Heart right ventricle (tissue), 16 donors: ENCODE data around the gene FXYD4. TPM values are rescaled to one million over a fixed set of nuclear protein-coding genes. Genes with fewer than 3 reads are reported as not detected.

Experiments
- ATAC-seq, 8 donors: fragments of 200-7000 bp; cut with Tn5 transposase; one replicate each; pipeline ENCODE4 v1.9.1; 2020; ENCODE audit warnings: mild to moderate bottlenecking in 8 of 8, moderate library complexity in 8 of 8, moderate number of reproducible peaks in 1 of 8
- DNase-seq, 2 donors: peaks; one replicate each; pipeline ENCODE4 v3.0.0-alpha.2; 2020
- H3K27ac ChIP-seq, 10 donors: fragments of 200-600 bp; sonication (generic) in 2 of 10; one replicate each; pipeline versions ENCODE4 v1.5.0 to v1.8.0; 2020 to 2022; ENCODE audit warnings: mild to moderate bottlenecking in 3 of 10
- H3K27me3 ChIP-seq, 7 donors: fragments of 200-600 bp; one replicate each; pipeline ENCODE4 v1.8.0; 2021 to 2022; ENCODE audit warnings: mild to moderate bottlenecking in 2 of 7
- H3K36me3 ChIP-seq, 9 donors: fragments of 200-600 bp; sonication (generic) in 1 of 9; one replicate each; pipeline versions ENCODE4 v1.5.0 to v1.8.0; 2020 to 2022; ENCODE audit warnings: mild to moderate bottlenecking in 2 of 9
- H3K4me1 ChIP-seq, 9 donors: fragments of 200-600 bp; sonication (generic) in 1 of 9; one replicate each; pipeline versions ENCODE4 v1.5.0 to v1.8.0; 2020 to 2022; ENCODE audit warnings: mild to moderate bottlenecking in 4 of 9
- H3K4me3 ChIP-seq, 10 donors: fragments of 200-600 bp; sonication (generic) in 2 of 10; one replicate each; pipeline versions ENCODE4 v1.5.0 to v1.8.0; 2020 to 2022; ENCODE audit warnings: mild to moderate bottlenecking in 7 of 10, moderate library complexity in 2 of 10
- H3K9me3 ChIP-seq, 11 donors: fragments of 200-600 bp in 10 of 11; sonication (generic) in 2 of 11; one replicate each; pipeline versions ENCODE4 v1.5.0 to v1.8.0; 2013 to 2022; ENCODE audit warnings: mild to moderate bottlenecking in 2 of 11, control low read depth in 1 of 11, moderate library complexity in 1 of 11
- CTCF ChIP-seq, 9 donors: fragments of 200-600 bp; sonication (generic) in 2 of 9; IDR thresholded peaks; one replicate each; pipeline versions ENCODE4 v1.5.0 to v1.8.0; 2021 to 2022; ENCODE audit warnings: antibody characterized with exemption in 9 of 9, mild to moderate bottlenecking in 5 of 9, moderate library complexity in 1 of 9
- WGBS, 2 donors: extraction: QIAGEN DNeasy Blood & Tissue Kit; methylation state at CpG; one replicate each; pipeline ENCODE4 v1.1.7; 2013; ENCODE audit warnings: inconsistent platforms in 1 of 2; 5-methylcytosine and 5-hydroxymethylcytosine counted together
- intact Hi-C, 10 donors: fragments of 100-400 bp; cut with DNase I; formaldehyde crosslinking; loops; one replicate each; pipeline versions ENCODE4 v1.11.1 to v1.14.2; 2022
- polyA plus RNA-seq, 2 donors: library from polyadenylated mRNA; stranded (reverse); fragments of 200-250 nt; gene quantifications; one replicate each; pipeline ENCODE4 v1.2.3, GENCODE V29; 2013
- total RNA-seq, 10 donors: library from RNA; stranded (reverse); fragmentation: NEBNext Ultra II Directional in 3 of 10; extraction: Animal tissue kit (Norgen Biotek cat#: 25700) in 3 of 10; gene quantifications; one replicate each; pipeline versions ENCODE4 v1.2.1 to v1.2.4, GENCODE V29; 2021 to 2023
- donor health status: Arrhythmogenic right ventricular cardiomyopathy.
- donor health status: ischemic (EF 13 %, LVEDD 7.1; RV severe dilation, severe dysfunction).
- donor health status: healthy with polysubstance abuse.
- donor health status: DM: no; HTN: yes; CAD: no.
- donor health status: DM: no; HTN: no; CAD: no.
- donor health status: ischemic (EF 25% LVEDD 6.9; RV normal size, moderate dysfunction).
- donor health status: ischemic (EF 25% LVEDD 5.7; RV mildly dilated, moderate dysfunction).
- donor health status: healthy.
- donor health status: DM: yes; HTN: yes; CAD: no.
- donor health status: Ischemic cardiomyopathy.
- donor health status: ischemic (EF 35%, LVEDD 5.7; RV mildly dilated, moderate dysfunction).
- donor health status: nonischemic (EF 11% LVEDD 7.7; RV severe dilation, severe dysfunction).
- donor health status: DM: yes; HTN: yes; CAD: no.
- donor health status: PGD.
- donor health status: ischemic (EF 29% LVEDD 5.4; RV normal size, mild dysfunction).
- donor health status: nonischemic (EF 23%, LVEDD 6.1; RV moderate dilation, normal function).

Gene FXYD4
- total and polyA plus RNA-seq, 12 donors: 0.42 to 1.5 TPM; not detected in 10

GRCh38 chr10:43402176-43402575 is 30.7 kb downstream of the FXYD4 start:
- no peak for DNase-seq
- H3K36me3 ChIP-seq: peaks cover 0 to 51% (median 0%) of the 10 kb centered on the region in 9 donors
- no peak for ATAC-seq
- H3K4me3 ChIP-seq: no peak overlapping the region
- WGBS, 2 donors: 49 to 58% methylated on average over 4 of the region's 4 CpGs
- no peak for TF ChIP-seq CTCF (IDR thresholded peaks at IDR 0.05)
- intact Hi-C loops: no loop called here
- no peaks in the 10 kb centered on the region for H3K9me3 ChIP-seq
- peaks cover 7 to 95% (median 81%) of the 10 kb centered on the region in 9 donors for H3K4me1 ChIP-seq
- H3K27ac ChIP-seq: peak overlapping the region in 1 of 10 donors; percentile 2
- no peaks in the 10 kb centered on the region for H3K27me3 ChIP-seq

GRCh38 chr10:43402880-43403452 is 31.5 kb downstream of the FXYD4 start:
- no peak for TF ChIP-seq CTCF (IDR thresholded peaks at IDR 0.05)
- peaks cover 7 to 91% (median 76%) of the 10 kb centered on the region in 9 donors for H3K4me1 ChIP-seq
- H3K27me3 ChIP-seq: no peaks in the 10 kb centered on the region
- no peak for DNase-seq
- no peaks in the 10 kb centered on the region for H3K9me3 ChIP-seq
- WGBS, 2 donors: 87 to 90% methylated on average over 7 of the region's 7 CpGs
- H3K4me3 ChIP-seq: no peak overlapping the region
- intact Hi-C loops: no loop called here
- peak overlapping the region in 1 of 10 donors; percentile 98 for H3K27ac ChIP-seq
- H3K36me3 ChIP-seq: peaks cover 0 to 51% (median 0%) of the 10 kb centered on the region in 9 donors
- no peak for ATAC-seq

GRCh38 chr10:43403911-43404703 is 32.7 kb downstream of the FXYD4 start:
- intact Hi-C loops: no loop called here
- Histone ChIP-seq H3K4me1 (peaks cover 2 to 87% (median 70%) of the 10 kb centered on the region in 9 donors), H3K27me3 (no peaks in the 10 kb centered on the region), H3K9me3 (no peaks in the 10 kb centered on the region), H3K27ac (peak overlapping the region in 1 of 10 donors; percentile 98), H3K36me3 (peaks cover 0 to 45% (median 0%) of the 10 kb centered on the region in 9 donors), H3K4me3 (peak overlapping the region in 1 of 10 donors; percentile 93)
- DNase-seq (no peak), ATAC-seq (no peak)
- no peak for TF ChIP-seq CTCF (IDR thresholded peaks at IDR 0.05)
- 76 to 84% methylated on average over 14 of the region's 14 CpGs for WGBS, 2 donors

GRCh38 chr10:43404704-43405084 is 33.3 kb downstream of the FXYD4 start:
- ATAC-seq (no peak), DNase-seq (no peak)
- intact Hi-C loops: loop anchor here in 1 of 10 donors (5.0 kb wide), 1 partner anchor 1593 kb away; no protein-coding TSS in a partner anchor
- Histone ChIP-seq H3K9me3 (no peaks in the 10 kb centered on the region), H3K4me3 (peak overlapping the region in 1 of 10 donors; percentile 93), H3K4me1 (peaks cover 2 to 84% (median 64%) of the 10 kb centered on the region in 9 donors), H3K27me3 (no peaks in the 10 kb centered on the region), H3K27ac (peak overlapping the region in 1 of 10 donors; percentile 98), H3K36me3 (peaks cover 0 to 39% (median 0%) of the 10 kb centered on the region in 9 donors)
- 62 to 65% methylated on average over 6 of the region's 6 CpGs for WGBS, 2 donors
- no peak for TF ChIP-seq CTCF (IDR thresholded peaks at IDR 0.05)
